Cerebellar nuclear complex (tissue), 1 donor: ENCODE data around the gene KCNH4.
"Not testable (repeated sequence)": the region's sequence is repeated elsewhere in the genome, so short reads cannot be mapped to it uniquely, and the experiment has no call there.

Experiments
- DNase-seq, 2 experiments: peaks; one replicate each; lab custom pipeline; 2025; lab: John Stamatoyannopoulos, UW

The KCNH4 gene

DNA sequence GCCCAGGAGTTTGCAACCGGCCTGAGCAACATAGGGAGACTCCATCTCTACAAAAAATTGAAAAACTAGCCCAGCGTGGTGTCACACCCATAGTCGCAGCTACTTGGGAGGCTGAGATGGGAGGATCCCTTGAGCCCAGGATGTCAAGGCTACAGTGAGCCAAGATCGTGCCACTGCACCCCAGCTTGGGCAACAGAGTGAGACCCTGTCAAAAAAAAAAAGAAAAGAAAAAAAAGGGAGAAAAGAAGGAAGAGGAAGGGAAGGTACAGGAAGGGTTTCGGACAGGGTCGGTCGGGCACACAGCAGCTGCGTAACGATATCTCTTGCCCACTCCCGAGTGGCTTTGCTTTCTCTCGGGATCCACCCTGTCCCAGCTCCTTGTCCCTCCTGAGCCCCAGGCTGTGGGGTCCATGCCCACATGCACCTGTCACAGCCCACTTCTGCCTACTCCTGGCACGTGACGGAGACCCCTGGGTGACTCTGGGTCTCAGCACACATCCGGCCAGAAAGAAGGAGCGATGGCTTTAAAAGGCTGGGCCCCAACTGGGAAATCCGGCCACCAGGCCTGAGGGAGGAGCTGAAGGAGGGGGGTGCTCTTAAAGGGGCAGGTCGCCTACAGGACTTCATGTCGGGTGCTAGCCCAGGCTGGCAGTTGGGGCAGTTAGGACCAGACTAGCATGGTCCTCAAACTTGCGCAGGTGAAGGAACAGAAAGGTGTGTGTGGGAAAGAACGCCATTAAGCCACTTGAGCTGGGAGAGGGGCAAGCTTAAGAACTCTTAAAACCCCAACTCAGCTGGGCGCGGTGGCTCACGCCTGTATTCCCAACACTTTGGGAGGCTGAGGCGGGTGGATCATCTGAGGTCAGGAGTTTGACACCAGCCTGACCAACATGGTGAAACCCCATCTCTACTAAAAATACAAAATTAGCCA lies 13.3 kb upstream of the KCNH4 start, which contains the start of gene GHDC:
GHDC (minus strand) TSS at position 526 of the 931 bp plus-strand sequence. CDS start 913 bp downstream, outside the sequence.
- DNase-seq = peak; percentile 55 to 71

DNA sequence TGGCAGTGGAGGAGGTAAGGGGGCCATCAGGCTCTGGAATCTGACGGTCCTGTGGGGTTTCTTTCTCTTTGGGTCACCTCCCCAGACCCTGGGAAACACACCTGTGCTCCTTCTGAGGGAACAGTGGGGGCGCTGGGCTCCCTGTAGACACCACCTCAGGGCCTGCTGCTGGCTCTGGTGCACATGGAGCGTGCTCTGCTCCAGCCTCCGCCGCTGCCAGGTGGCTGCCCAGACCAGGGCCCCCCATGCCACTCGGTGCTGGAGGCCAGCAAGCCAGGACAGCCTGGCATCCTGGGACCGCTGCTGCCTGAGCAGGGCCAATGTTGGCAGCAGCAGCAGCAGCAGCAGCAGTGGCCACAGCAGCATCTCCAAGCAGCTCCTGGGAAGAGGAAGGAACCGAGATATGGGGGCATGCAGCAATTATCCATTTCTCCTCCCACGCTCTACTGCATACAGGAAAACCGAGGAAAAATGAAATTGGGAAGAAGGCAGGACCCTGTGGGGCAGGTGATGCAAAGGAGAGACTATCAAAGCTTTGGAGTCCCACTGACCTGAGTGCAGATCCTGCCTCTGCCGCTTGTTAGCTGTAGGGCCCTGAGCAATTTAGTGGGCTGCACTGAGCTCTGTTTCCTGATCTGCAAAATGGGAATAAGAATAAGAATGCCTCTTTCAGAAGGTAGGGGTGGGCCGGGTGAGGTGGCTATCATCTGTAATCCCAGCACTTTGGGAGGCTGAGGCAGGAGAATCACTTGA lies 12.4 kb upstream of the KCNH4 start:
- DNase-seq = no peak

DNA sequence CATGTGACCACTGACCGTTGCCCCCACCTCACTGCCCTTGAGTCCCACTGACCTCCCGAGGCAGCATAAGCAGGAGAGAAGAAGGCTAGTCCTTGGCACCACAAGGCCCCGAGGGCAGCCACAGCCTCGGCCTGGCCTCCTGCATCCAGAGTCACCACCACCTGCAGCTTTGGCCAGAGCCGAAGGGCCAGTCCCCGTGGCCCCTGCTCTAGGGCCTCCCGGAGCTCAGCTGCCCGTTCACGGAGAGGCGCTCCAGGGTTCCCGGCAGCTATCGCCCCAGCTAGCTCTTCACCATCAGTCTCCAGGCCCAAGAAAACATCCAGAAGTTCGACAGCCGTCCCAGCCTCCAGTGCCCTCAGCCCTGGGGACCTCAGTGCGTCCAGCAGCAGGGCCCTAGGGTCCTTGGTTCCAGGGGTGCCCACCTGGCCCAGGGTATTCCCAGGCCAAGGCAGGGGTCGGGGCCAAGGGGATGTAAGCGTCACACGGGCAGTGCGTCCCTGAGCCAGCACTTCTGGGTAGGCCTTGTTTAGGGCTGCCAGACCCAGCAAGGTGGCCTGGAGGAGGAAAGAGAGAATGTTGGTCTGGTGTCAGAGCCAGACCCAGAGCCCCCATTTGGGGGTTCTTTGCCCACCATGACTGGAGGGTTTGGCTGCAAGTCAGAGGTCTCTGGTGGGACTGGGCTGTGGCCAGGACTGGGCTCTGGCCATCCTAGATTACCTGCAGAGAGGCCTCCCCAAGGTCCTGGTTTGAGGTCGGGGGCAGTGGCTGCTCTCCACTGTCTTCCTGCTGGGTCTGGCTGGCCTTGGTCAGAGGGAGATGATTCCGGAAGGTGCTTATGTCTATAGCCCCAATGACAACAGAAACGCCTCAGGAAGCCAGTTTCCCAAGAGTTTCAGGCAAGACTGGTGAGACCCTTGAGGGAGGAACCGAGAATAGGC lies 11.5 kb upstream of the KCNH4 start:
- no peak for DNase-seq

DNA sequence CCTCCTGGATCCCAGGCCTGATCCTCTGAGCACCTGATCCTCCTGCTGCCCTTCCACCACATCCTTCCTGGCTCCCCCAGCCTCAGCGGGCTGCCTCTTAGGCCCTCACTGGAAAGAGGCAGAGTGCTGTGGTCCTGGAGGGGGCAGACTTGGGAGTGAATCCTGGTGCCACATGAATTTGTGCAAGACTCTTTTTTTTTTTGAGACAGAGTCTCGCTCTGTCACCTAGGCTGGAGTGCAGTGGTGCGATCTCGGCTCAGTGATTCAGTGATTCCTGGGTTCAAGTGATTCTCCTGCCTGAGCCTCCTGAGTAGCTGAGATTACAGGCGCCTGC lies 10.3 kb upstream of the KCNH4 start:
- DNase-seq = no peak

DNA sequence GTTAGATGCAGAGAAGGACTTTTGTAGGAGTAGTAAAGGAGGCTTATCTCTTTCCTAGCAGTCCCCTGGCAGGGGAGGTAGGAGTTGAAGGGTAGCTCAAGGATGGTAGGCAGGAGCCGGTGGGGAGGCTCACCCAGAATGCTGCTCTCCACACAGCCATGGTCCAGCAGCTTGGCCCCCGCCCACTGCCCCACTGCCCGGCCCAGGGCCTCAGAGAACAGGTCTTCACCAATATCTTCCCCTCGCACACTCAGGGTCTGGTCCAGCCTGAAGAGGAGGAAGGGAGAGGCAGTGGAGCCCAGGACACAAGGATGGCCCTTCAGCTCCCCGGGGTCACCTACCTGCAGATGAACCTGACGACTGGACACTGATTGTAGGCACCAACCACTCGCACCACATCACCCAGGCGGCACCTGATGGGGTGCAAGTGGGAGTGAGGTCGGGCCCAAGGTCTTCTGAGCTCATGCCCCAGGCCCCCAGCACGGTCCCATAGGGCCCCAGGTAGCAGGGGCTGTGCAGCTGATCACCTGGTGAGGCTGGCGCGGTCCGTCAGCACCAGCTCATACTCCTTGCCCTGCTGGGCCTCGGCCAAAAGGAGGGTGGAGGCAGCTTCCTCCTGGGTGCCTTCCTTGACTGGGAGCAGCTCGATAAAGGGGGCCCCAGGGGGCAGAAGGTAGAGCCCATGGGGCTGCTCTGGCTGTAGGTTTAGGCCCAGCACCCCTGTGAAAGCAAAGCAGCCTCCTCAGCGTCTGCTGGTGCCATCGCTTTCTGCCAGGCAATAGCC lies 9.7 kb upstream of the KCNH4 start:
- no peak for DNase-seq

DNA sequence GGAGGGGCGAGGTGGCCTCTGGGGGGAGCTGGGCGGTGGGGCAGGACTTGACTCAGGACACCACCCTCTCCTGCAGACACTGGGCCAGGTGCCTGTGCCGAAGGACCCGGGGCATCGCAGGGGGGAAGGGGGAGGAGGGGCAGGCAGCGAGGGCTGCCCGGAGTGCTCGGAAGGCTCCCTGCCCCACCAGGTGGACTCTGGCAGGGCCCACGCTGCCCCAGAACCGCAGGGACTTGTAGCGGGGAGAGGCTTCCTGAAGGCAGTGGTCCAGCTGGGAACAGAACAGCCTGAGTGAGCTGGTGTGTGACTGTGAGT lies 8.7 kb upstream of the KCNH4 start:
- DNase-seq = no peak

DNA sequence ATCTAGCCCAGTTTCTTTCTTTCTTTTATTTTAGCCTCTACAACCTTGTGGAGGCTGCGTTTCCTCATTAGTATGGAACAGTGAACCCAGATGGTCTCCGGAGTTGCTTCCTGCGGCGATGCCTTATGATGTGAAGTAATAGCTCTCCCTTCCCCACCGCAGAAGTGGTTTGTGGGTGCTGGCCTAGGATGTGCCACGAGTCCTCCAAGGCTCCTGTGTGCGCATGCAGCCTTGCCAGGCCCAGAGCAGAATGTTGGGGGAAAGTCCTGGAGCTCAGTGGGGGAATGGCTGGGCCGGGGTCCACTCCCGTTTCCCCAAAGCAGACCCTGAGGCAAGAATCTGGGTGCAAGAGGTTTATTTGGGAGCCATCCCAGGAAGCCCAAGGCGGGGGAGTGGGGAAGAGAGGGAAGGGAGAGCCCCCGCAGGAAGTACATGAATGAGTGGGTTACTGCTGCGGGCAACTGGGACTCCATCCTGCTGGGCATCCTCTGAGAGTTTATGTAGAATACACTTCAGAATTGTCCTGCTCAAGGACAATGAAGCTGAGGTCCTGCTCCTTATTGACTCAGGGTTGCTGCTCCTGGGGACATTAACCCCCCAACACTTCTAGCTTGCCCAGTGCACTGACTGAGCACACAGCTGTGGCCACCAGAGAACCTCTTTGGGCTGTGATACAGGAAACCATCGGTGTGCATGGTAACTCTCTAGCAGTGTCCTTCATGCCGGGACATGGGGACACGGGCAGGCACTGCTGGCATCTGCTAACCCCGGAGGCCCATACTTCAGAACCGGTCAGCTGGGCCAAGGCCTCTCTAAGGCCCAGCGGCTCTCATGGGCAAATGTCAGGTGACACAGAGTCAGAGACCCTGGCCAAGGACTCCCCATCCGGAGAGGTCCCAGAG lies 8.1 kb upstream of the KCNH4 start:
- DNase-seq = peak in 1 of 2 experiments; percentile 11

DNA sequence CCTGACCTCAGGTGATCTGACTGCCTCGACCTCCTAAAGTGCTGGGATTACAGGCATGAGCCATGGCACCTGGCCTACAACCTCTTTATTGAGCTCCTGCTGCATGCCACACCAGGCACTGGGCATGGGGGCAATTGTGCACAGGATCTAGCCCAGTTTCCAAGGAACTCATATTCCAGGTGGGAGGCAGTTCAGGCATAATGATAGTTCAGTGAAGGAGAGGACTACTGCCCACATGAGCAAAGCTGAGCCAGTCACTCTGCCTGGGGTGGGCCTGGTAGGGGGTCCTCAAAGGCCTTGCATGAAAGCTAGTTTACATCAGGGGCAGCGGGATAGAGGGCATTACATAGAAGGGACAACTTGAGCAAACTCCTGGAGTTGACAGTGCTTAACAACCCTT lies 6.9 kb upstream of the KCNH4 start:
- no peak for DNase-seq

DNA sequence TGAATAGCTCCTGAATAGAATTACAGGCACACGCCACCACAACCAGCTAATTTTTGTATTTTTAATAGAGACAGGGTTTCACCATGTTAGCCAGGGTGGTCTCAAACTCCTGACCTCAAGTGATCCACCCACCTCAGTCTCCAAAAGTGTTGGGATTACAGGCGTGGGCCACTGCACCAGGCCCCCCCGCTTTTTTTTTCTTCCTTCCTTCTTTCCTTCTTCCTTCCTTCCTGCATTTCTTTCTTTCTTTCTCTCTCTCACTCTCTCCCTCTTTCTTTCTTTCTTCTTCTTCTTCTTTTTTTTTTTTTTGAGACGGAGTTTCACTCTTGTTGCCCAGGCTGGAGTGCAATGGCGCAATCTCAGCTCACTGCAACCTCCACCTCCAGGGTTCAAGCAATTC lies 5.2 kb upstream of the KCNH4 start:
- DNase-seq = not testable (repeated sequence)

DNA sequence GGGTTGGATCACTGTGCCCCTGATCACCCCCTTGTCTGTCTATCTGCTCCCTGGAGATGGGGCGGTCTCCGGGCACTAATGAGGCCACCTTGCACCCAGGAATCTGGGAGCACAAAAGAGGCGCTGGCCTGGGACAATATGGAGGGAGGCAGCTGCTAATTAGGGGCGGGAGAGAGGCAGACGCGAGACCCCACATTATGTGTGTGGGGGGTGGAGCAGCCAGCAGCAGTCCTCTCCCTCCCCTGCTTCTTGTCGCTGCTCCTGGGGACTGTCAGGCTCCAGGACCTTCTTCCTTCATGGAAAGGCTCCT lies 4.6 kb upstream of the KCNH4 start:
- no peak for DNase-seq

DNA sequence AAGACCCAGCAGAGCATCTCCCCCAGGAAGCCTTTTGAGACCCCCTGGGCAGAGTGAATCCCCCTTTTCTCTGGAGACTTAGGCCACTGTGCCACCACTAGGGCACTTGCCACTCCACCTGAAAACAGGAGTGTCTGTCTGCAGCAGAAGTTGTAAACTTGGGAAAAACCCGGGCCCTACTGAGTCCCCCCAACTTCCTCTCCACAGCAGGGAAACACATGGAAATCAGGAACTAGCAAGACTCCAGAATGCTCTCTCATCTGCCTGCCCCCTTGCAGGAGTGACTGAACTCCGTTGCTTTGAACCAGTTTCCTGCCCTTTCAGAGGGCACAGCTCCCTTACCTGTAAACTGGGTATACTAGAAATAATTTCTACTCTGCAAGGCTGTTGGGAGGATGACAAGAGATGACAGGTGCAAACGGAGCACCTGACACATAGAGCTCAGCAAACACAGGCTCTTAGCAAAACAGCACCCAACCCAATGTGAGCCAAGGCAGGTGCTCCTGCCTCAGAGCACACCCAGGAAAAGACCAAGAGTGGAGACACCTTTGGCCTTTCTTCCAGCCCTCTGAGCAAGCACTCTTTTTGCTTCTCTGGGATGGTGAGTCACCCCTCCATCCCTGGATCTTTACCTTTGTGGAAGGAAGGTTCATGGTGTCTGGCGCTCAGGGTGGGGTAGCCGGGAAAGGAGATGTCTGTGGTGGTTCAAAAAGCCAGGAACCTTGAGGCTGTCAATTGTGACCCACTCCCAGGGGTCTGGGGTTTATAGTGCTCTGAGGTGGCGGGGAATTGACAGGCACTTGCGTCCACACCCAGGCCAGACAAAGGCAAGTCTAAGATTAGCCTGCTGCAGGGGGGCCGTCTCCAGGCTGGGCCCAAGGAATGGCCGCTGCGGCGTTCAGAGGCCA lies 4.0 kb upstream of the KCNH4 start, which contains the start of gene HCRT:
HCRT (minus strand) TSS at position 740 of the 908 bp plus-strand sequence; CDS start at position 653, 87 bp downstream.
- DNase-seq = no peak

DNA sequence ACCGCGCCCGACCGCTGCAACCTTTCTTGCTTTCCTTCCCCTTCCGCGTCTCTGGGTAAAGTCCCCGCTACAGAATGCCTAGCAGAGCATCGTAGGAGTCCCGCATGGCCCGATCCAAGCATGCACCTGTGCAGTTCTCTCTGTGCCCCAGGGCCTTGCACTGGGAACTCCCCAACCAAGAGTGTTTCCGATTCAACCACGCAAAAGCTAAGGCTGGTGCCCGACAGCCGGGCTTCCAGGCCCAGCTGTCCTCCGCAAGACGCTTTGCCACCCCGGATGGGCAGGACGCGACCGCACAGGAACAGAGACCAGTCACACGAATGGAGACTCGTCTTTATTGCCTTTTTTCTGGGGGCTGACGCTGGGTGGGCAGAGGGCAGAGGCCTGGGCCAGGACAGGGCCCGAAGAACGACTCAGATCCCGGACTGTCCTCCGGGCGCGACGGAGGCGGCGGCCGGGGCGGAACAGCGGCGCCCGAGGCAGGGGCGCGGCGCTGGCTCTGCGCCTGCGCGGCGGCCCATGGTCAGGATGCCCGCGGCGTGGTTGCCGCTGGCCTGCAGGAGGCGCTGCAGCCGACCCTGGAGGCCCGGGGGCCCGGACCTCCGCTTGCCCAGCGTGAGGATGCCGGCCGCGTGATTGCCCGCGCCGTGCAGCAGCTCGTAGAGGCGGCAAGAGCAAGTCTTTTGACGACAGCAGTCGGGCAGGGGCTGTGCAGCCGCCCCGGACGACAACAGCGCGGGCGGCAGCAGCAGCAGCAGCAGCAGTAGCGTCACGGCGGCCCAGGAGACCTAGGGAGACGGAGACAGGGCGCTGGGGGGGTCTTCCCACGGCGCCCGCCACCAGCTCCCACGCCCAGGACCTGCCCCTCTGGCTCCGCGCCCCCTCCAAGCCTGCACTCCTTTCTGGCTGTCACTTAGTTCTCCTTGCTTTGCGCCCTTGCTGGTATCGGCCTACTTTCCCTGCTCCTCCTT lies 3.1 kb upstream of the KCNH4 start:
- peak in 1 of 2 experiments; percentile 44 for DNase-seq

DNA sequence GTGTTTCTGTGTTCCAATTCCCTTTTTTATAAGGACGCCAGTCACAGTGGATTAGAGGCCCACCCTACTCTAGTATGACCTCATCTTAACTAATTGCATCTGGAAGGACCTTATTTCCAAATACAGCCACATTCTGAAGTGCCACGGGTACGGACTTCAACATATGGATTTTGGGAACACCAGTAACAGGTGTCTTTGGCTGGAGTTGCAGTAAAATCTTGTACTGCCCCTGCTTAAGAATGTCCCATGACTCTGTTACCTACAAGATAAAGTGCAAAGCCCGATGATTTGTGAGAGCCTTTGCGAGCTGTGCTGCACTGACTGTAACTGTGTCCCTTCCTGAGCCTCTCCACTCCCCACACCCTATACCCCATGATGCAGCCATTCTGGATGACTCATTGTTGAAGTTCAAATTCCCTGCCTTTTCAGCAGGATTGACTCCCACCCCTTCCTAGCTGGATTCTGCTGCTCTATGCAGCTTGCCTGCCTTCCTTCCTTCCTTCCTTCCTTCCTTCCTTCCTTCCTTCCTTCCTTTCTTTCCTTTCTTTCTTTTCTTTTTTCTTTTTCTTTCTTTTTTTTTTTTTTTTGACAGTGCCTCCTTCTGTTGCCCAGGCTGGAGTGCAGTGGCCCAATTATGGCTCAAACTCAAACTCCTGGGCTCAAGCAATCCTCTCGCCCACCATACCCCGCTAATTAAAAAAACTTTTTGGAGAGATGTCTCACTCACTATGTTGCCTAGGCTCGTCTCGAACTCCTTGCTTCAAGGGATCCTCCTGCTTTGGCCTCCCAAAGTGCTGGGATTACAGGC lies 2.2 kb upstream of the KCNH4 start:
- no peak for DNase-seq

DNA sequence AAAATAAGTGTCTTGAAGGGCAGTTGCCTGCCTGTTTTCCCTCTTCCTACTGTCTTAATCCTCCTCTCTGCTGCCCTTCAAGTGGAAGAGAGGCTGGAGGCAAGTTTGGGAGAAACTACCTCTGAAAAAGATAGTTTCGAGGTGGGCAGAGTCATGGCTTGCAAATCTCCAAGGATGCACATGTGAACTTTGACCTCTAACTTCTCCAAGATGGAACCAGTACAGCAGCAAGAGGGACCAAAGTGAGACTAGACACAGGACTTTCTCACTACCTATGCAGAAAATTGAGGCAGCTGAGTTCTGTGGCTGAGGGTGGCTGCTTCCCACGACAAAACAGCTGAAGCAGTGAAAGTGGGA lies 887 bp upstream of the KCNH4 start:
- no peak for DNase-seq

DNA sequence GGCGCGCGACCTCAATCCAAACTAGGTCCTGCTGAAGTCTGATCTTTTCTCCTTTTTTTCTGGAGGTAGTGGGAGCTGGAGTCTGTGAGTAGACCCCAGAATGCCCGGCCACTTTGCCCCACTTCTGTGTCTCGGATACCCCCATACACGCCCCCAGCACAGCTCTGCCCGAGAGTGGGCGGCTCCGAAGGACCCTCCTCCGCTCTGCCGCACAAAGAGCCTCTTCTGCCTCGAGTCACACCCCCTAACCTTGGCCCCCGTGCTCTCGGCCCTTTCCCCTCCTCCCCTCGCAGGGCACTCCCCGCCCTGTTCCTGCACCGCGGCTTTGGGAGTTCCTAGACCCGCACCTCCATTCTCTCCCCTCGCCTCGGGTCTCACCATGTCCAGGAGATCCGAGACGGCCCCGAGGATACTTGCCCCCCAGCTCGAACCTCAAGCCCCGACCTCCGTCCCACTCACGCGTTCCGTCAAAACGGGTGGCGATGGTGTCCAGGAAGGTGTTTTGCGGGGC lies 476 bp downstream of the KCNH4 start:
- no peak for DNase-seq

DNA sequence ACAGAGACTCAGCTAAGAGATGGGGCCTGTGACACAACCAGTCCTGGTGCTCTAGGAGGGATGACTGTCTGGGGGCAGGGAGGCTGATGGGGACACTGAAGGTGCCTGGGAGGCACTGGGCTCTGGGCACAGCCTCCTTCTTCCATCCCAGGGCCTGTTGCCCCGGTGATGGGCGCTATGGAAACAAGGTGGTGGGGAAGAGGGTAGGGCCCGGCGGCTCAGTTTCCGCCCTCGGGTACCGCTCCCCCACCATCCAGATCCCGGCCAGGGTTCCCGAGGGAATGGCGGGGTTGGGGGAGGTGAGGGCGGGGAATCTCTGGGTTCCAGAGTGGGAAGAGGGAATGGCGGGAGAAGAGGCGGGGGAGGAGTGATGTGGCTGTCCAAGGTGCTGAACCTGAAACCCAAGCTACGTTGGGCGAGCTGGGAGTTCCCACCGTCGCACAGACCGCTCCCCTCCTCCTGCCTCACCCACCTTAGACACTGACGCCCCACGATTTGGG lies 981 bp downstream of the KCNH4 start:
- no peak for DNase-seq

DNA sequence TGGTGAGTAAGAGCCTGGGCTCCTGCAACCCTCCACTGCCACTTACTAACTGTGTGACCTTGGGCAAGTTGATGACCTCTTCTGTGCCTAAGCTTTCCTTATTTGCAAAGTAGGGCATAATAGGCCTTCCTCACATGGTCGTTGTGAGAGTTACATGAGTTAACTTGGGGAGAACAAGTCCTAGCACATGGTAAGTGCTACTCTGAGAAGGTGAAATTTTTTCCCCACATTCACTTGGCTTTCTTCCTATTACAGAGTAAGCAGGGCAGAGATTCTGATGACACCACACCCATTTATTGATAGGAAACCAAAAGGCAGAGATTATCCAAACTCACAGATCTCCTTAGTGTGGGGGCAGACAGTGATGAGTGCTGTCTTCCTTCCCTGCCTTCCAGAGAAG lies 1.6 kb downstream of the KCNH4 start:
- DNase-seq = no peak
